ENCODE measurements around the gene DNAJA3. TPM values are rescaled to one million over a fixed set of nuclear protein-coding genes. Genes with fewer than 3 reads are reported as not detected.

The DNAJA3 gene
- total RNA-seq, 1 experiment from 2014 or later: 64.1 TPM

GRCh38 chr16:4386451-4386805 lies 39.2 kb upstream of the DNAJA3 start (continued):
- TF ChIP-seq ATF6 (CRISPR knock-in tag; IDR thresholded peaks at IDR 0.05) (no peak), KAT7 (CRISPR knock-in tag; IDR thresholded peaks at IDR 0.05; ENCODE audit: borderline replicate concordance) (no peak)

GRCh38 chr16:4386951-4387565 lies 38.6 kb upstream of the DNAJA3 start:
- TF ChIP-seq USF2 (CRISPR knock-in tag; IDR thresholded peaks at IDR 0.05): no peak
- no peak for TF ChIP-seq JAZF1 (CRISPR knock-in tag; IDR thresholded peaks at IDR 0.05)
- no peak for TF ChIP-seq RORB (CRISPR knock-in tag; IDR thresholded peaks at IDR 0.05)
- no peak for TF ChIP-seq ZNF121 (CRISPR knock-in tag; IDR thresholded peaks at IDR 0.05)
- TF ChIP-seq ZNF232 (CRISPR knock-in tag; IDR thresholded peaks at IDR 0.05): no peak
- TF ChIP-seq KAT7 (CRISPR knock-in tag; IDR thresholded peaks at IDR 0.05; ENCODE audit: borderline replicate concordance): no peak
- TF ChIP-seq AFF4 (CRISPR knock-in tag; IDR thresholded peaks at IDR 0.05; ENCODE audit: borderline replicate concordance): no peak
- TF ChIP-seq MXD4 (CRISPR knock-in tag; IDR thresholded peaks at IDR 0.05; ENCODE audit: borderline replicate concordance): no peak
- TF ChIP-seq GTF2I (CRISPR knock-in tag; conservative IDR thresholded peaks at IDR 0.05): no peak
- POLR2A ChIA-PET: interaction anchor here (1.7 kb wide), 1 partner anchor 14 kb away, joined by 5 read pairs; no protein-coding TSS in a partner anchor
- Mint-ChIP-seq H3K4me3 (no peak overlapping the region), H3K4me1 (peaks cover 32% of the 10 kb centered on the region), H3K9me3 (no peaks in the 10 kb centered on the region), H3K27ac (no peak overlapping the region), H3K27me3 (ENCODE audit: low read depth) (no peaks in the 10 kb centered on the region), H3K36me3 (no peaks in the 10 kb centered on the region)
- CTCF ChIA-PET: interaction anchor here (1.0 to 9.6 kb wide), 4 partner anchors 9 to 28 kb away, joined by 6 to 316 read pairs (median 42); no protein-coding TSS in a partner anchor
- ATAC-seq (no peak), DNase-seq (ENCODE audit: low spot score) (no peak)

- CTCF ChIA-PET: interaction anchor here (2.1 to 9.6 kb wide), 4 partner anchors 13 to 134 kb away, joined by 8 to 316 read pairs (median 42); no protein-coding TSS in a partner anchor
- Mint-ChIP-seq H3K4me3 (no peak overlapping the region), H3K27ac (no peak overlapping the region), H3K27me3 (ENCODE audit: low read depth) (no peaks in the 10 kb centered on the region), H3K36me3 (no peaks in the 10 kb centered on the region), H3K4me1 (peaks cover 36% of the 10 kb centered on the region), H3K9me3 (no peaks in the 10 kb centered on the region)
- DNase-seq (ENCODE audit: low spot score) (peak; percentile 11), ATAC-seq (no peak)
- POLR2A ChIA-PET: interaction anchor here (1.7 kb wide), 1 partner anchor 14 kb away, joined by 5 read pairs; no protein-coding TSS in a partner anchor
- TF ChIP-seq ZNF416 (CRISPR knock-in tag; IDR thresholded peaks at IDR 0.05): no peak
- no peak for TF ChIP-seq NFATC4 (CRISPR knock-in tag; IDR thresholded peaks at IDR 0.05)
- no peak for TF ChIP-seq PRDM15 (CRISPR knock-in tag; IDR thresholded peaks at IDR 0.05)
- no peak for TF ChIP-seq EMX1 (CRISPR knock-in tag; IDR thresholded peaks at IDR 0.05)
- TF ChIP-seq CREB1 (CRISPR knock-in tag; IDR thresholded peaks at IDR 0.05): no peak
- no peak for TF ChIP-seq ATF1 (CRISPR knock-in tag; IDR thresholded peaks at IDR 0.05)
- no peak for TF ChIP-seq ELF4 (CRISPR knock-in tag; IDR thresholded peaks at IDR 0.05; ENCODE audit: low read depth)
- no peak for TF ChIP-seq ZNF532 (CRISPR knock-in tag; IDR thresholded peaks at IDR 0.05; ENCODE audit: borderline replicate concordance)
- no peak for TF ChIP-seq ZNF317 (CRISPR knock-in tag; IDR thresholded peaks at IDR 0.05; ENCODE audit: borderline replicate concordance, low read depth)
Measured at GRCh38 chr16:4387781-4388180, 37.9 kb upstream of the DNAJA3 start.
